ENCODE data around the gene TEC.

GRCh38 chr4:48224606-48225005 is 45.0 kb downstream of the TEC start:
- TF ChIP-seq POLR2A (IDR thresholded peaks at IDR 0.05) = no peak
- TF ChIP-seq, protein P1, sequence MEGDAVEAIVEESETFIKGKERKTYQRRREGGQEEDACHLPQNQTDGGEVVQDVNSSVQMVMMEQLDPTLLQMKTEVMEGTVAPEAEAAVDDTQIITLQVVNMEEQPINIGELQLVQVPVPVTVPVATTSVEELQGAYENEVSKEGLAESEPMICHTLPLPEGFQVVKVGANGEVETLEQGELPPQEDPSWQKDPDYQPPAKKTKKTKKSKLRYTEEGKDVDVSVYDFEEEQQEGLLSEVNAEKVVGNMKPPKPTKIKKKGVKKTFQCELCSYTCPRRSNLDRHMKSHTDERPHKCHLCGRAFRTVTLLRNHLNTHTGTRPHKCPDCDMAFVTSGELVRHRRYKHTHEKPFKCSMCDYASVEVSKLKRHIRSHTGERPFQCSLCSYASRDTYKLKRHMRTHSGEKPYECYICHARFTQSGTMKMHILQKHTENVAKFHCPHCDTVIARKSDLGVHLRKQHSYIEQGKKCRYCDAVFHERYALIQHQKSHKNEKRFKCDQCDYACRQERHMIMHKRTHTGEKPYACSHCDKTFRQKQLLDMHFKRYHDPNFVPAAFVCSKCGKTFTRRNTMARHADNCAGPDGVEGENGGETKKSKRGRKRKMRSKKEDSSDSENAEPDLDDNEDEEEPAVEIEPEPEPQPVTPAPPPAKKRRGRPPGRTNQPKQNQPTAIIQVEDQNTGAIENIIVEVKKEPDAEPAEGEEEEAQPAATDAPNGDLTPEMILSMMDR (IDR thresholded peaks at IDR 0.05) = no peak
